Measurements from ENCODE around the gene AJM1. TPM values are rescaled to one million over a fixed set of nuclear protein-coding genes. Genes with fewer than 3 reads are reported as not detected.

Gene AJM1
- total RNA-seq, 1 donor from 2014 or later, result 2.2 TPM

DNA sequence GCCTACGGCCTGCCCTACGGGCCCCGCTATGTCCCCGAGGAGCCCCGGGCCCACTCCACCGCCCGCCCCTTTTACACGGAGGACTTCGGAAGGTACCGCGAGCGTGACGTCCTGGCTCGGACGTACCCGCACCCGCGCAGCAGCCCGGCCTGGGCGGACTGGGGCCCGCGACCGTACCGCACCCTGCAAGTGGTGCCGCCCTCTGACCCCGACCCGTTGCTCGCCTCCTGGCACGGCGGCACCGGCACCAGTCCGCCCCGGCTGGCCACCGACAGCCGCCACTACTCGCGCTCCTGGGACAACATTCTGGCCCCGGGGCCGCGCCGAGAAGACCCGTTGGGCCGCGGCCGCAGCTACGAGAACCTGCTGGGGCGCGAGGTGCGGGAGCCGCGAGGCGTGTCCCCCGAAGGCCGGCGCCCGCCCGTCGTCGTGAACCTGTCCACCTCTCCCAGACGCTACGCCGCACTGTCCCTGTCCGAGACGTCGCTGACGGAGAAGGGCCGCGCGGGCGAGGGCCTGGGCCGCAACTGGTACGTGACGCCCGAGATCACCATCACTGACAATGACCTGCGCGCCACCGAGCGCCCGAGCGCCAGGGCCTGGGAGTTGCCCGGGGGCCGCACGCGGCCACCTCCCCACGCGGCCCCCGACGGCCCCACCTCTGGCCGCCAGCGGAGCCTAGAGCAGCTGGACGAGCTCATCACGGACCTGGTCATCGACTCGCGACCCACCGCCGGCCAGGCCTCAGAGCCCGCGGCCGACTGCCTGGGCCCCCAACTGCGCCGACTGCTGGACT lies 3.4 kb downstream of the AJM1 start:
- no peak for DNase-seq

GRCh38 chr9:136846376-136847087 lies 4.3 kb downstream of the AJM1 start:
- DNase-seq, result no peak

DNA sequence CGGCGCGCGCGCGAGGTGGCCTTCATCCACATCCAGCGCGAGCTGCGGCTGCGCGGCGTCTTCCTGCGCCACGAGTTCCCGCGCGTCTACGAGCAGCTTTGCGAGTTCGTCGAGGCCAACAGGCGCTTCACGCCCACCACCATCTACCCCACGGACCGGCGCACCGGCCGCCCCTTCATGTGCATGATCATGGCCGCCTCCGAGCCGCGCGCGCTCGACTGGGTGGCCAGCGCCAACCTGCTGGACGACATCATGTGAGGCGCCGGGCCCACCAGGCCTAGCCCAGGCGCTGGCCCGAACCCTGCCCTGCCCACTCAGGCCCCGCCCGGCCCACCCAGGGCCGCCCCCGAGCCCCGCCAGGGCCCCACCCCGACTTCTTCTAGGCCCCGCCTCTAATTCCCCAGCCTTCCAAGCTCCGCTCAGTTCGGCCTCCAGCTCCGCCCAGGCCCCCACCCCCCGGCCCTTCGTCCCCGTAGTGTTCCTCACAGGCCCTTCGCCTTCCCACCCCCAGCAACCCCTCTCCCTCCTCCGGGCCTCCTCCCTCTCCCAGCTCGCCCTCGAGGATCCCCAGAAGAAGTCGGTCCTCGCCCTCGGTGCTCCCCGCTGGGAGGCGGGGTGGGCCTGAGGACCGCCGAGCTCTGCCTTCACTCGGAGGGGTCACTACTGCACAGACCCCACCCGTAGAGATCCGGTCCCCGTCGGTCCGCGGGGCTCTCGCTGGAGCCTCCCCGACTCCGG lies 5.0 kb downstream of the AJM1 start:
- DNase-seq, result peak; percentile 87

DNA sequence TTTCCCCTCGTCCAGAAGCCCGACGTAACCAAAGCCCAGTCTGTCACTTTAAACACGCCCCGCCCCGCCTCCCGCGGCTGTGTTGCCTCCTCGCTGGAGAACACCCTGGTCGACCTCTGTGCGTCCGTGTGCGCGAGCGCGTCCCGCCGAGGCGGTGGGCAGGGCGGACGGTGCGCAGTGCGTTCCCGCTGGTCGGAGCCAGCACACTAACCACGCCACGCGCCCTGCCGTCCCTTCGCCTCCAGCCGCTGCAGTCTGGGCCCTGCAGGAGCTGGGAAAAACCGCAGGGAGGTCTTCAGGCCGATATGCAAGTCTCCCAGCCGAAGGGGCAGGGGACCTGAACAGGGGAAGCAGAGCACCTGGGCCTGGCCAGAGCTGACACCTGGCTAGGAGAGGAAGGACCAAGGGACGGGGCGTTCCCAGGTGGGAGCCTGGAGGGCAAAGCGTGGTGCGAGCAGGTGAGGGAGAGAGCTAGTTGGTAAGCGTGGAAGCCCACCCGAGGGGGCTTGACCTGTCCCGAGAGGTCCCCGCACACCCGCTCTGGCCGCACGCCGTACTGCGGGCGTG lies 5.6 kb downstream of the AJM1 start:
- peak; percentile 86 for DNase-seq

DNA sequence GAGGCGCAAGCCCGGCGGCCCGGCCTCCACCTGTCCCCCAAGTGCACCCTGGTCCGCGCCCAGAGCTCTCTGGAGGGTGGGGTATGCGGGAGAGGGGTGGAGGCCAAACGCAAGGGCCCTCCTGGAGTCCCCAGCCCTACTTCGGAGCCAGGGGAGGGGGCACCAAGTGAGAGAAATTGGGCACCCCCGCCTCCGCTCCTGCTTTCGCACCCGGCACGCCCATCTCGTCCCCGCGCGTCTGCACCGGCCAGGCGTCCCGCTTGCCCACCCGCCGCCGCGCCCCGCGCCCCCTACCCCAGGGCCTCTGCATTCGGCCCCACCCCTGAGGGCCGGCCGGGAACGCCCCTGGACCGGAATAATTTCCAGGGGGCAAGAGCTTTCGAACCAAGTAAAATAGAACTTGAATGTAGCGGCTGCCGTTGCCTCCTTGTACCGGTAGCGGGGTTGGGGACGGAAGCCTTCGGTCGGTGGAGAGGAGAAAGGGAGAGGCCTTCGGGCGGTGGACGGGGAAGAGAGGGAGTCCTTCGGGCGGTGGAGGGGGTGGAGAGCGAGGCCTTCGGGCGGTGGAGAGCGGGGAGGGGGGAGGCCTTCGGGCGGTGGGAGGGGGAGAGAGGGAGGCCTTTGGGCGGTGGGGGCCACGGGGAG lies 6.2 kb downstream of the AJM1 start:
- DNase-seq, result no peak

DNA sequence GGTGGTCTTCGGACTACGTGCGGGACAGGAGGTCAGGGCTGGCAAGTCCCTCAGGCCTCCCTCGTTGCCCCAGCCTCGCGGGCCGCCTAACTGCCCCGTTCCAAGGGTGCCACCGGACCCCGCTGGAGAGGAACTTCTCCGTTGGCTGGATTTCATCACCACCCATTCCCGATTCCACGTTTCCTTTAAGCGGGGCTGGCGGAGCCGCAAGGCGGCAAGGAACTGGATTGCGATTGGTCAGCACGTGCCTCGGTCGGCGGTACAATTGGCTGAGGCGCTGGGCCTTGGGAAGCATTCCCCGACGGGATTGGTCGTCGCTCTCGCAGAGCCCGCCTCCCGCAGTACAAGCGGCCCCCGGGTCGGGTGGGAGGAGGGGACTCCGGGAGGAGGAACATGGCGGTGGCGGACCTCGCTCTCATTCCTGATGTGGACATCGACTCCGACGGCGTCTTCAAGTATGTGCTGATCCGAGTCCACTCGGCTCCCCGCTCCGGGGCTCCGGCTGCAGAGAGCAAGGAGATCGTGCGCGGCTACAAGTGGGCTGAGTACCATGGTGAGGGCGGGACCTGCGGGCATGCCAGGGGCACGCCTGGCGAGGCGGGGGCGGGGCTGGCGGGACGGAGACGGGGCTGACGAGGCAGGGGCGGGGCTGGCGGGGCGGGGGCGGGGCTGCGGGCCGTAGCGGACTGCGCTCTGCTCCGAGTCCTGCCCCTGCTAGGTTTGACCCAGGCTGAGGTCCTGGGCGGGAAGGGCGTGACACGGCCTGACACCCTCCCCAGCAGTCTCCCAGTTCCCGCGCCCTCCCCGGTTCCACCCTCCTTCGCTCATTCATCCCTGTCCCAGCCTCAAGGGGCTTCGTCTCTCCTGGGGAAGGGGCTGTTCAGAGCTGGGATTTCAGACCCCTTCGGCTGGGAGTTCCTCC lies 7.0 kb downstream of the AJM1 start, which contains the start of gene PHPT1:
TSS of gene PHPT1 (plus strand) at position 372 of the 922 bp plus-strand sequence. CDS start at position 394, 22 bp downstream.
- peak; percentile 100 for DNase-seq

DNA sequence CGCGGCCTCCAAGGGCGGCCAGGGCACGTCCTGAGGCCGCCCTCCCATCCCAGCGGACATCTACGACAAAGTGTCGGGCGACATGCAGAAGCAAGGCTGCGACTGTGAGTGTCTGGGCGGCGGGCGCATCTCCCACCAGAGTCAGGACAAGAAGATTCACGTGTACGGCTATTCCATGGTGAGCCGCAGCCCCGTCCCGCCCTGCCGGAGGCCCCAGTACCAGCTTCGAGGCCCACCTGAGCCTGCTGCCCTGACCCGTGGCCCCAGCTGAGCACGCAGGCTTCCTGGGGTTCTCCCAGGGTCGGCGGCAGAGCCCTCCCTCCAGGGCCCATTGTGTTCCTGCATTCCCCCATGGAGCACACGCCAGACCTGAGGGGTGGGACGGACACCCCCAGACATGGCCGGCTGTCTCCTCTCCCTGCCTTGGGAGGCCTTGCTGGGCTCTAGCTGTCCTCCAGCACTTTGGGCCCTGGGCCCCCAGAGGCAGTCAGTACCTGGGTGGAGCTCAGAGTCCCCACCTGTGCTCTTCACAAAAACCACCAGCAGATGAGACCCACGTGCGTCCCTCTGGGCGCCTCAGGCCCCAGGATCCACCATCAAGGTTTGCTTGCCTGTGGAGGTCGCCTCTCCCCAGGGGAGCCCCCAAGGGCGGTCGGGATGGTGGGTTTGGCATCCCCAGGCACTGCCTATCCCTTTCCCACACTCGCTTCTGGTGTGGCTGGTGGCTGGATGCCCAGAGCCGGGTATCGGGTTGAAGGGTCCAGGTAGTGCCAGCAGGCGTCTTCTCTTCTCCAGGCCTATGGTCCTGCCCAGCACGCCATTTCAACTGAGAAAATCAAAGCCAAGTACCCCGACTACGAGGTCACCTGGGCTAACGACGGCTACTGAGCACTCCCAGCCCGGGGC lies 7.9 kb downstream of the AJM1 start:
- DNase-seq, result no peak

GRCh38 chr9:136850866-136851775 lies 8.8 kb downstream of the AJM1 start:
- DNase-seq, result no peak

DNA sequence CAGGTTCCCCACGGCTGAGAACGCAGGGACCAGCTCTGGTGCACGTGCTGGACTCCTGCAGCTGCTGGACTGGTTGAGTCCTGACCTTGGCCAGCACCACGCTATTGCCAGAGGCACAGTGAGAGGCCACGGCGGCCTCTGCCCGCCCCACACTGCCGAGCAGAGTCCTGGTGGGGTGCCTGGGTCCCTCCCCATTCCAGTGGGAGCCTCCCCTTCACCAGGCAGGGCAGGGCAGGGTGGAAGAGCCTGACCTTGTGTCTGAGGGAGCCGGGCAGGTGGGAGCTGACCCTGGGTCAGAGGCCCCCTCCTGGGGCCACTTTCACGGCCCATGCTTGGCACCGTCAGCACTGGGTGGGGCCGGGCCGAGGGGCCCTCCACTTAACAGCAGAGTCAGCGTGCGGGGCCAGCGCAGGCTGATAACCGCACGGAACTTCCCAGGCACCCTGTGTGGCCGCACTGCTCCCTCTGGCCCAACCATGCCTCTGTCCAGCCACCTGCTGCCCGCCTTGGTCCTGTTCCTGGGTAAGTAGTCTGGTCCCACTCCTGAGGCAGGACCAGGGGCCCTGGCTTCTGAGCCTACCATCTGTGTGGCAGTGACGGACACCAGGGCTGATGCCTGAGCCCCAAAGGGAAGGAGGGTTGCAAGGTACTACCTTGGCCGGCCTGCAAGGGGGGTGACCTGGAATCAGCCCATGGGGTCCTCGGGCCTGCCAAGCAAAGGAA lies 9.8 kb downstream of the AJM1 start, which contains the start of gene MAMDC4:
TSS of gene MAMDC4 (plus strand) at position 406 of the 723 bp plus-strand sequence. CDS start at position 477, 71 bp downstream.
- DNase-seq, result no peak

GRCh38 chr9:136852664-136853595 lies 10.7 kb downstream of the AJM1 start:
- DNase-seq, result no peak

GRCh38 chr9:136853596-136854112 lies 11.4 kb downstream of the AJM1 start:
- DNase-seq, result no peak

- DNase-seq, result no peak
These were observed 12.0 kb downstream of the AJM1 start for GRCh38 chr9:136854113-136854841.

DNA sequence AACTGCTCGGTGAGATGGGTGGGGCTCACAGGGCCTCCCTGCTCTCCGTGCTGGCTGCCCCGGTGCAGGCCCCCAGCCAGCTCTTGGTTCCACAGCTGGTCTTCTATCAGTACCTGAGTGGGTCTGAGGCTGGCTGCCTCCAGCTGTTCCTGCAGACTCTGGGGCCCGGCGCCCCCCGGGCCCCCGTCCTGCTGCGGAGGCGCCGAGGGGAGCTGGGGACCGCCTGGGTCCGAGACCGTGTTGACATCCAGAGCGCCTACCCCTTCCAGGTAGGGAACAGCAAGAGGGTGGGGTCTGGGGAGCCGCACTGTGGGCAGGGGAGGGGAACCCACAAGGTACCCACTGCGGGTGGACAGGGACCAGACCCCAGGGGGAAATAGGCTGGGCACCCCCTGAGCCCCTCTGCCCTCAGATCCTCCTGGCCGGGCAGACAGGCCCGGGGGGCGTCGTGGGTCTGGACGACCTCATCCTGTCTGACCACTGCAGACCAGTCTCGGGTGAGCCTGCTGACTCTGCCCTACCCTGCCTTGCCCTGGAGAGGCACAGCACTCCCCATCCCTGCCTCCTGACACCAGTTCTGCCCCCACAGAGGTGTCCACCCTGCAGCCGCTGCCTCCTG lies 12.7 kb downstream of the AJM1 start:
- no peak for DNase-seq

DNA sequence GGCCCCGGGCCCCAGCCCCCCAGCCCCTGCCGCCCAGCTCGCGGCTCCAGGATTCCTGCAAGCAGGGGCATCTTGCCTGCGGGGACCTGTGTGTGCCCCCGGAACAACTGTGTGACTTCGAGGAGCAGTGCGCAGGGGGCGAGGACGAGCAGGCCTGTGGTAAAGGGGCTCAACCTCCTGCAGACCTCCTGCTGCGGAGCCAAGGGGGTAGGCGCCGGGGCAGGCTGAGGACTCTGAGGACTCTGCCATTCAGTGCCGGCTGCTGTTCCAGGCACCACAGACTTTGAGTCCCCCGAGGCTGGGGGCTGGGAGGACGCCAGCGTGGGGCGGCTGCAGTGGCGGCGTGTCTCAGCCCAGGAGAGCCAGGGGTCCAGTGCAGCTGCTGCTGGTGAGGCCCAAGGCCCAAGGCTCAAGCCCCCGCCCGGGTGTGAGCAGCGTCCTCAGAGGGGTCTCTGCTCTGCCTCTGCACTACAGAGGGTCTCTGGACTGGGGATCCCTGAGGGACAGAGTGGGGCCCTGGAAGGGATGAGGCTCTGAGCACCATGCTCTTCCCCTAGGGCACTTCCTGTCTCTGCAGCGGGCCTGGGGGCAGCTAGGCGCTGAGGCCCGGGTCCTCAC lies 13.3 kb downstream of the AJM1 start:
- no peak for DNase-seq

DNA sequence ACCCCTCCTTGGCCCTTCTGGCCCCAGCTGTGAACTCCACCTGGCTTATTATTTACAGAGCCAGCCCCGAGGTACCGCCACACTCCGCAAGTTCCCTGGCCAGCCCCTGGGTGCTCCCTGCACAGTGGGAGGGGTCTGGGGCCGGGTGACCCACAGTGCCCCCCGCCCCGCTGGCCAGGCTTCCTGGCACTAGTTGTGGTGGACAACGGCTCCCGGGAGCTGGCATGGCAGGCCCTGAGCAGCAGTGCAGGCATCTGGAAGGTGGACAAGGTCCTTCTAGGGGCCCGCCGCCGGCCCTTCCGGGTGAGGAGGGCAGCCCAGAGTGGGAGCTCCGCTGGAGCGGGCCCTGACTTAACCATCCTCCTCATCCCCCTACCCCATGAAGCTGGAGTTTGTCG lies 13.8 kb downstream of the AJM1 start:
- no peak for DNase-seq

All from tongue (tissue), 2 donors.